Adrenal gland (tissue), 12 donors: ENCODE results near the gene LHFPL6. TPM values are rescaled to one million over a fixed set of nuclear protein-coding genes. Genes with fewer than 3 reads are reported as not detected.

Source experiments
- DNase-seq, 7 donors: peaks; one replicate each; pipeline ENCODE4 v3.0.0-alpha.2; 2019 to 2020
- H3K27ac ChIP-seq, 5 donors: fragments of 200-600 bp; sonication (generic) in 4 of 5; 1 replicate in 3 of 5; 2 replicates in 2 of 5; pipeline versions ENCODE4 v1.5.1 to v1.8.0; 2016 to 2020; ENCODE audit warnings: mild to moderate bottlenecking in 1 of 5
- H3K27me3 ChIP-seq: fragments of 200-600 bp; 2 replicates; pipeline ENCODE4 v1.8.0; 2021
- H3K36me3 ChIP-seq, 2 donors: fragments of 200-600 bp; replicated peaks in 1 of 2; 1 replicate in 1 of 2; 2 replicates in 1 of 2; pipeline versions ENCODE4 v1.5.1 to v1.8.0; 2018 to 2022
- H3K4me1 ChIP-seq, 2 donors: fragments of 200-600 bp; replicated peaks in 1 of 2; 1 replicate in 1 of 2; 2 replicates in 1 of 2; pipeline versions ENCODE4 v1.5.1 to v1.8.0; 2018 to 2021
- H3K4me3 ChIP-seq, 4 donors: fragments of 200-600 bp; sonication (generic) in 3 of 4; one replicate each; pipeline ENCODE4 v1.5.1; 2016 to 2018
- H3K9me3 ChIP-seq, 3 donors: fragments of 200-600 bp; sonication (generic) in 1 of 3; replicated peaks in 1 of 3; 1 replicate in 2 of 3; 2 replicates in 1 of 3; pipeline versions ENCODE4 v1.5.1 to v1.8.0; 2016 to 2021
- CTCF ChIP-seq, 6 experiments: fragments of 450-650 bp in 4 of 6; fragments of 200-600 bp in 2 of 6; sonication (generic) in 1 of 6; IDR thresholded peaks; 1 replicate in 5 of 6; 2 replicates in 1 of 6; pipeline versions ENCODE4 v1.5.1 to v1.8.0; 2016 to 2021; ENCODE audit warnings: antibody characterized with exemption in 6 of 6, mild to moderate bottlenecking in 2 of 6, moderate library complexity in 1 of 6
- POLR2A ChIP-seq, 2 donors: fragments of 450-650 bp; IDR thresholded peaks; one replicate each; pipeline ENCODE4 v1.6.1; 2017; ENCODE audit warnings: antibody characterized with exemption in 2 of 2, mild to moderate bottlenecking in 2 of 2, moderate library complexity in 1 of 2
- WGBS, 4 donors: extraction: QIAGEN DNeasy Blood & Tissue Kit in 2 of 4; methylation state at CpG; one replicate each; pipeline versions ENCODE4 v1.1.5 to v1.1.7; 2013 to 2017; 5-methylcytosine and 5-hydroxymethylcytosine counted together
- intact Hi-C, 2 donors: fragments of 100-400 bp; cut with DNase I; formaldehyde crosslinking; loops; one replicate each; pipeline versions ENCODE4 v1.14.1 to v1.15.0; 2022 to 2023
- polyA plus RNA-seq, 3 donors: library from polyadenylated mRNA; stranded (reverse); fragments of 200-250 nt in 2 of 3; fragments of 350-450 nt in 1 of 3; fragmentation: Illumina TruSeq in 1 of 3; extraction: RNeasy Lipid Tissue Mini Kit (QIAGEN cat#74804) in 1 of 3; gene quantifications; one replicate each; pipeline ENCODE4 v1.2.3, GENCODE V29; 2013 to 2014
- total RNA-seq, 9 donors: library from RNA; depleted of rRNA in 4 of 9; stranded (reverse); fragments of >200 nt in 4 of 9; fragments of 120-200 nt in 1 of 9; fragmentation: NEBNext Ultra II Directional in 1 of 9; extraction: Animal tissue kit (Norgen Biotek cat#: 25700) in 1 of 9; gene quantifications; one replicate each; pipeline versions ENCODE4 v1.1.0 to v1.2.4, GENCODE V29; 2013 to 2023
- donor health status: healthy with polysubstance abuse.
- donor health status: Bipolar disorder and iron deficiency.
- donor health status: DM: yes; HTN: yes; CAD: no.
- donor health status: DM: no; HTN: no; CAD: no.
- donor health status: DM: no; HTN: no; CAD: no.
- donor health status: DM: yes; HTN: yes; CAD: no.

LHFPL6 gene
- total and polyA plus RNA-seq, 12 donors: 28.9 to 113 (median 46.6) TPM

GRCh38 chr13:39577838-39578491, 25.0 kb downstream of the LHFPL6 start:
- intact Hi-C loops: no loop called here

DNA sequence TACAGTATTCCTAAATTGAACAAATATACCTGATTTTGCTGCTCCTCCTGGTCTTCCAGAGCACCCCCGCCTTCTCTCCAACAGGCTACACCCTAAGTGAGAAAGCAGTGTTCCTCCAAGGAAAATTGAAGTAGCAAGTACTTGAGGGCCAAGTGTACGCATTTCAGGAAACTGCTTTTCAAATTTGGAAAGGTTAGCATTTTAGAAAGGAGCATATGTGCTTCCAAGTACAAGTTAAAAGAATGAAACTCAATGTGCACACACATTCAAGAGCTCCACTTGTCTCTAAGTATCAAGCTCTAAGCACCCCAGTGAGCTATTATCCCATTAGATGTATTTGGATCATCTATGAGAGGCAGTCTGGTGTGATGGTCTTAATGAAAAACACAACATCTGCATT, 25.8 kb downstream of the LHFPL6 start:
- intact Hi-C loops: no loop called here
- Histone ChIP-seq H3K27ac (no peak overlapping the region), H3K36me3 (no peaks in the 10 kb centered on the region), H3K9me3 (no peaks in the 10 kb centered on the region), H3K4me3 (no peak overlapping the region), H3K4me1 (peaks cover 4 to 7% of the 10 kb centered on the region in 2 donors), H3K27me3 (no peaks in the 10 kb centered on the region)
- no peak for DNase-seq
- no peak for TF ChIP-seq POLR2A (IDR thresholded peaks at IDR 0.05)
- no peak for TF ChIP-seq CTCF (IDR thresholded peaks at IDR 0.05)
- 89 to 96% (median 92%) methylated on average over 2 of the region's 2 CpGs for WGBS, 4 donors

More at GRCh38 chr13:39577838-39578491, 25.0 kb downstream of the LHFPL6 start:
- Histone ChIP-seq H3K27me3 (no peaks in the 10 kb centered on the region), H3K4me1 (peaks cover 3 to 7% of the 10 kb centered on the region in 2 donors), H3K4me3 (no peak overlapping the region), H3K36me3 (no peaks in the 10 kb centered on the region), H3K27ac (no peak overlapping the region), H3K9me3 (no peaks in the 10 kb centered on the region)
- no peak for TF ChIP-seq CTCF (IDR thresholded peaks at IDR 0.05)
- 79 to 86% (median 83%) methylated on average over 5 of the region's 5 CpGs for WGBS, 4 donors
- DNase-seq: peak in 1 of 7 donors; percentile 5

GRCh38 chr13:39575641-39576238, 27.3 kb downstream of the LHFPL6 start:
- 89 to 95% (median 91%) methylated on average over 11 of the region's 11 CpGs for WGBS, 4 donors
- TF ChIP-seq CTCF (IDR thresholded peaks at IDR 0.05) (no peak), POLR2A (IDR thresholded peaks at IDR 0.05) (no peak)
- no peaks in the 10 kb centered on the region for H3K36me3 ChIP-seq

DNA sequence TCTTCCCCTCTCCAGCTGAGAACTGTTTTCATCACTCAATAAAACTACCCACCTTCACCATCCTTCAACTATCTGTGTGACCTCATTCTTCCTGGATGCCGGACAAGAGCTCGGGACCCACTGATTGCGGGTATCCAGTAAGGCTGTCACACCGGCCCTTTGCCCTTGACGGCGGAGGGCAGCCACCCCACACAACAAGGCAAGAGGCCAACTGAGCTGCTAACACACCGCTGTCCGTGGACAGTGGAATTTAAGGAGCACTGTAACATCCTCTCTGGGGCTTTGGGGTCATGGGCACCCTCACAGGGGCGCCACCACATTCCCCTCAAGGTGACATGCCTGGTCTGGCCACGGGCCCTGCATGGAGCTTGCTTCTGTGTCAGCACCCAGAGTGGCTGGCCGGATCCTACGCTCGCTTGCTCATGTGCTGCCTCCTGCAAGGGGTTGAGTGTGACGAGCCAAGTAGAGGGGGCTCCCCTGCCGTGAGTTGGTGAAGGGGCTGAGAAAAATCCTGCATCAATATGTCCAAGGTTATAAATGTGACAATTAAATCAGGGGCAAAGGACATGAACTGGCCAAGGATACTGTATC, 31.4 kb downstream of the LHFPL6 start:
- intact Hi-C loops: no loop called here
- peak in 2 of 7 donors; percentile 4 to 45 for DNase-seq
- Histone ChIP-seq H3K27ac (no peak overlapping the region), H3K27me3 (no peaks in the 10 kb centered on the region), H3K4me3 (no peak overlapping the region), H3K4me1 (peaks cover 0 to 4% of the 10 kb centered on the region in 2 donors), H3K36me3 (no peaks in the 10 kb centered on the region), H3K9me3 (no peaks in the 10 kb centered on the region)
- WGBS, 4 donors: 74 to 78% (median 75%) methylated on average over 10 to 15 of the region's 15 CpGs
- TF ChIP-seq POLR2A (IDR thresholded peaks at IDR 0.05): no peak
- no peak for TF ChIP-seq CTCF (IDR thresholded peaks at IDR 0.05)

More at GRCh38 chr13:39575641-39576238, 27.3 kb downstream of the LHFPL6 start:
- DNase-seq: no peak
- intact Hi-C loops: no loop called here
- Histone ChIP-seq H3K4me3 (no peak overlapping the region), H3K9me3 (no peaks in the 10 kb centered on the region), H3K27me3 (no peaks in the 10 kb centered on the region), H3K27ac (no peak overlapping the region), H3K4me1 (peaks cover 4 to 7% of the 10 kb centered on the region in 2 donors)
